ENCODE results near the gene COL6A5.

The COL6A5 gene

GRCh38 chr3:130490241-130490640, 144.8 kb downstream of the COL6A5 start:
- ChIA-PET POLR2A (no interaction called here), CTCF (no interaction called here)
- TF ChIP-seq CTCF (IDR thresholded peaks at IDR 0.05; ENCODE audit: control extremely low read depth, extremely low read depth, low read depth, missing control alignments): no peak
- no peak for DNase-seq (ENCODE audit: extremely low spot score)

DNA sequence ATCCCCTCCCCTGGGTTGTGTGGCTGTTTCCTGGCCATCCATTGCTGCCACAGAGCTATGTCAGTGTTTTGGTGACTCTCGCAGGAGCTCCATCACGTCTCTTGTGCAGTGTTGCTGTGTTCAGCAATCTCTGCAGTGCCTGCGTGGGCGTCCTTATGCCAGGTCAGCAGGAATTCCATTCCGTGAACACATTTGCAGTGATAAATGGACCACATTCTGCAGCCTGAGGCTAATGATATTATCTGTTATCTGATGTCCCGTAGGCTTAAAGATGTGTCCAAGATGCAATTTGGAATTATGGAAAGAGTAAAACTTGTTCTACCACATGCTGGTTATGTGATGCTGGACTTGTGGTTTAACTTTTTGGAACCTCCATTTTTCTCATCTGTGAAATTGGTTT, 146.0 kb downstream of the COL6A5 start:
- CTCF ChIA-PET: no interaction called here
- no peak for TF ChIP-seq CTCF (IDR thresholded peaks at IDR 0.05; ENCODE audit: control extremely low read depth, extremely low read depth, low read depth, missing control alignments)
- DNase-seq (ENCODE audit: extremely low spot score): no peak
- POLR2A ChIA-PET: no interaction called here

GRCh38 chr3:130504701-130505100, 159.2 kb downstream of the COL6A5 start:
- no peak for DNase-seq (ENCODE audit: extremely low spot score)
- ChIA-PET POLR2A (no interaction called here), CTCF (interaction anchor here (1.3 kb wide), 1 partner anchor 20 kb away, joined by 3 read pairs; no protein-coding TSS in a partner anchor)
- TF ChIP-seq CTCF (IDR thresholded peaks at IDR 0.05; ENCODE audit: control extremely low read depth, extremely low read depth, low read depth, missing control alignments): no peak

GRCh38 chr3:130506031-130506430, 160.6 kb downstream of the COL6A5 start:
- TF ChIP-seq CTCF (IDR thresholded peaks at IDR 0.05; ENCODE audit: control extremely low read depth, extremely low read depth, low read depth, missing control alignments): no peak
- CTCF ChIA-PET: no interaction called here
- POLR2A ChIA-PET: no interaction called here
- no peak for DNase-seq (ENCODE audit: extremely low spot score)

DNA sequence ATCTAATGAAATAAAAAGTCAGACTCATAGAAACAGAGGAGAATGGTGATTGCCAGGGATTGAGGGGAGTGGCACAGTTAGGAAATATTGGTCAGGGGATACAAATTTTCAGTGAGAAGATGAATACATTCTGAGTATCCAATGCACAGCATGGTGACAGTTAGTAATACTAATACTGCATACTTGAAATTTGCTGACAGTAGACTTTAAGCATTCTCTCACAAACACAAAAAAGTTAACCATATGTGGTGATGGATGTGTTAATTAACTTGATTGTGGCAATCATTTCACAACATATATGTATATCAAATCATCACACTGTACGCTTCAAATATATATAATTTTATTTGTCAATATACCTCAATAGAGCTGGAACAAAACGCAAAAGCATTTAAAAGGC, 162.3 kb downstream of the COL6A5 start:
- ChIA-PET CTCF (no interaction called here), POLR2A (no interaction called here)
- no peak for DNase-seq (ENCODE audit: extremely low spot score)
- TF ChIP-seq CTCF (IDR thresholded peaks at IDR 0.05; ENCODE audit: control extremely low read depth, extremely low read depth, low read depth, missing control alignments): no peak

GRCh38 chr3:130509008-130509407, 163.5 kb downstream of the COL6A5 start:
- no peak for TF ChIP-seq CTCF (IDR thresholded peaks at IDR 0.05; ENCODE audit: control extremely low read depth, extremely low read depth, low read depth, missing control alignments)
- POLR2A ChIA-PET: no interaction called here
- DNase-seq (ENCODE audit: extremely low spot score): no peak
- CTCF ChIA-PET: no interaction called here

GRCh38 chr3:130514681-130515080, 169.2 kb downstream of the COL6A5 start:
- no peak for DNase-seq (ENCODE audit: extremely low spot score)
- ChIA-PET POLR2A (no interaction called here), CTCF (interaction anchor here (0.9 to 1.8 kb wide), 3 partner anchors 12 to 149 kb away, joined by 3 to 4 read pairs (median 3); no protein-coding TSS in a partner anchor)
- TF ChIP-seq CTCF (IDR thresholded peaks at IDR 0.05; ENCODE audit: control extremely low read depth, extremely low read depth, low read depth, missing control alignments): no peak
